Measurements from ENCODE around the gene SOS1. TPM values are rescaled to one million over a fixed set of nuclear protein-coding genes. Genes with fewer than 3 reads are reported as not detected.

SOS1 gene
- total and polyA plus RNA-seq, 2 of the 13 experiments (the other 11 are each of a cell fraction or from before 2014, with no cell fraction given) = 20.8 to 60.4 TPM

GRCh38 chr2:39153312-39153711, 32.5 kb upstream of the SOS1 start:
- FAIRE-seq (no peak), DNase-seq (ENCODE audit: low spot score) (no peak), ATAC-seq (no peak)
- no TSS peak for BruUV-seq (replicated peaks)
- Histone ChIP-seq H3K27ac (ENCODE audit: extremely low read length, insufficient read depth, low read length) (no peak overlapping the region), H3K4me1 (ENCODE audit: insufficient read depth, low read length) (peaks cover 22% of the 10 kb centered on the region), H3K4me3 (replicated peaks in 1 of 3; ENCODE audit: insufficient read depth in 1 of 3, low read depth in 2 of 3, low read length in 3 of 3) (no peak overlapping the region), H3K27me3 (ENCODE audit: control insufficient read depth in 1 of 2, insufficient read depth in 2 of 2, low read length in 2 of 2) (no peaks in the 10 kb centered on the region), H3K9me3 (ENCODE audit: low read length) (no peaks in the 10 kb centered on the region), H3K9ac (ENCODE audit: insufficient read depth, low read depth, low read length) (no peak overlapping the region), H4K20me1 (ENCODE audit: insufficient read depth, low read length) (no peaks in the 10 kb centered on the region), H3K4me2 (ENCODE audit: low read depth, low read length) (no peak overlapping the region), H2AFZ (ENCODE audit: low read length) (no peak overlapping the region), H3K79me2 (ENCODE audit: insufficient read depth, low read length) (no peaks in the 10 kb centered on the region), H3K36me3 (replicated peaks in 1 of 2; ENCODE audit: control insufficient read depth in 1 of 2, insufficient read depth in 2 of 2, low read length in 2 of 2) (no peaks in the 10 kb centered on the region)
- CTCF ChIA-PET (ENCODE audit: low intra/inter-chr PET ratio, low total read pairs) = no interaction called here
- POLR2A ChIA-PET = no interaction called here
- intact Hi-C loops (cut with micrococcal nuclease; ENCODE audit: unreplicated experiment) (no loop called here), in situ Hi-C loops (cut with HindIII; ENCODE audit: extremely low pct_ligation_motif_present, low pct_unique_long_range_greater_than_20kb) (no loop called here)
- TF ChIP-seq ZNF569 (CRISPR knock-in tag; IDR thresholded peaks at IDR 0.05; ENCODE audit: borderline replicate concordance) (no peak), E2F1 (CRISPR knock-in tag; IDR thresholded peaks at IDR 0.05) (no peak), FOXK1 (CRISPR knock-in tag; IDR thresholded peaks at IDR 0.05; ENCODE audit: borderline replicate concordance, low read depth) (no peak), ZIK1 (CRISPR knock-in tag; IDR thresholded peaks at IDR 0.05; ENCODE audit: borderline replicate concordance, low read depth) (no peak), ZC3H4 (CRISPR knock-in tag; IDR thresholded peaks at IDR 0.05; ENCODE audit: borderline replicate concordance) (no peak), DMAP1 (CRISPR knock-in tag; IDR thresholded peaks at IDR 0.05) (no peak), ZNF253 (CRISPR knock-in tag; IDR thresholded peaks at IDR 0.05; ENCODE audit: borderline replicate concordance) (no peak), MXD4 (CRISPR knock-in tag; IDR thresholded peaks at IDR 0.05) (no peak), PRPF4 (IDR thresholded peaks at IDR 0.05; ENCODE audit: low read depth, low read length, poor library complexity, severe bottlenecking) (no peak), PPARG (CRISPR knock-in tag; conservative IDR thresholded peaks at IDR 0.05) (no peak), HNRNPH1 (optimal IDR thresholded peaks at IDR 0.05; ENCODE audit: low read depth, low read length) (no peak), SNAPC5 (CRISPR knock-in tag; IDR thresholded peaks at IDR 0.05; ENCODE audit: borderline replicate concordance) (no peak), ZNF572 (CRISPR knock-in tag; IDR thresholded peaks at IDR 0.05) (no peak), ZZZ3 (CRISPR knock-in tag; IDR thresholded peaks at IDR 0.05; ENCODE audit: borderline replicate concordance) (no peak), MTA1 (CRISPR knock-in tag; IDR thresholded peaks at IDR 0.05; ENCODE audit: borderline replicate concordance) (no peak), ZBTB14 (CRISPR knock-in tag; IDR thresholded peaks at IDR 0.05) (no peak), ZNF451 (CRISPR knock-in tag; IDR thresholded peaks at IDR 0.05) (no peak), MLXIP (CRISPR knock-in tag; IDR thresholded peaks at IDR 0.05; ENCODE audit: borderline replicate concordance) (no peak), GRHL1 (CRISPR knock-in tag; conservative IDR thresholded peaks at IDR 0.05) (no peak), ZNF672 (CRISPR knock-in tag; IDR thresholded peaks at IDR 0.05) (no peak)
- WGBS (ENCODE audit: low lambda C conversion rate) = 95% methylated on average over 1 of the region's 1 CpG

Data from HepG2 (cell line).